HG03521 (cell line): ENCODE results near the gene LNX1.
A peak's percentile ranks its signal among the peaks of the same experiment; 100 is the strongest.

Experiments
- ATAC-seq: cut with Tn5 transposase; IDR thresholded peaks from one replicate; pipeline ENCODE4 v1.9.1; 2021; ENCODE audit warnings: mild to moderate bottlenecking, moderate library complexity; ENCODE audit not compliant: unreplicated experiment

LNX1 gene

DNA sequence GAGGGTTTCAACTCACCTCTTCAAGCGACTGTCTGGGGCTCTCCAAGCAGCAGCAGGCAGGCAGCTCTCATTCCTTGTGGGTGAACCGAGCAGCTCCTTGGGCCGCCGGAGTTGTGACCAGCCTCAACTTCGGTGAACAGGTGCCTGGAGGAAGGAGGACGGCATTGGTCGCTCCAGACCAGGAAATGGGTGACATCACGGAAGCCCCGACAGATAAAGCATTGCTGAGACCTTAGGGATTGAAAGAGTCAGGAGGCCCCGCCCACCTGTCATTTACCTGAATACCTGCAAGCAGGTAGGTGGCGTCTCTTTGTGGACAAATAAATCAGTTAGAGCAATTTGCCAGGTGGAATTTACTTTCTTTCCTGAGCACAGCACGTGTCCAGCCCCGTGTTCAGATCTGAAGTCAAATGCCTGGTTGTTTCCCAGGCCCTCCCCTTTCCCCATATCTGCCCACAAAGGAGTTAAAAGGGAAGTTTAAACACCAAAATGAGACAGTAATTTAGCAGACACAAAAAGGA lies at the start of gene LNX1:
Gene LNX1 (minus strand): TSS at position 115 of the 521 bp plus-strand sequence. CDS start 17,484 bp downstream, outside the sequence.
- no peak for ATAC-seq

DNA sequence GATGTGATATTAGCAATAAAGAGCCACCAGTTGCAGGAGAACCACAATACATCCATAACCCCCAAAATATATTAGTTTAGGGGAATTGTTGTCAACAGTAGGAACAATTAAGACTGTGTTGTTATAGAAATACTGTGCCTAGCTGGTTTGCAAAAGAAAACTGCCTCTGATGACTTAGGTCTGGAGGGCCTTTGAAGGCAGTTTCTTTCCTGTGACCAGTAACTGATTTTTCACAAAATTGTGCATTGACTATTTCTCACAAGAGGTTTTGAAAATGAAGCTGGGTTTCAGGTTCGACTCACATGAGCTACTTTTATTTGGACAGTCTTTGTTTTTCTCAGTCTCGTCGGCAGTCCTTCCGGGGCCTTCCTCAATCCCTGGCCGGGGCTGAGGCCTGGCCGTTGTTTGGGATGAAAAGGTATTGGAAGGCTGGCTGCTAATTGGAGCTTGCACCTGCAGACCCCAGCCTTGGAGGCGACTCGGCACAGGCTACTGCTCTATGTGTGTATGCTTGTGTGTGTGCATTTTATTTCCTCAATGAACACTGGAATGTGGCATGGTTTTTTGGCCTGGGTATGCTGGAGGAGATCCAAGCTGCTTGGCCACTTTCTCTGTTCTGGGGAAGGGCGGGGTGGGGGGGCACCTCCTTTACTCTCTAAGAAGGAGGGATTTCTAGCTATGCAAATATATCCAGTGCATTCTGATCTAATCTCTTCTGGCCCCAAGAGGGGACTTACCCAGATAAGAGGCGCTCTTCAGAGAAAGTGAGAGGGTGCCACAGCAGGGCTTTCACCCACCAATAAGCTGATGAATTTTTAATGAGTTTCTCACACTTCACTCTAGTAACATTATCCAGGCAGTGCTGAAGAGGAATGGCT lies 49.5 kb upstream of the LNX1 start:
- ATAC-seq = peak; percentile 64

DNA sequence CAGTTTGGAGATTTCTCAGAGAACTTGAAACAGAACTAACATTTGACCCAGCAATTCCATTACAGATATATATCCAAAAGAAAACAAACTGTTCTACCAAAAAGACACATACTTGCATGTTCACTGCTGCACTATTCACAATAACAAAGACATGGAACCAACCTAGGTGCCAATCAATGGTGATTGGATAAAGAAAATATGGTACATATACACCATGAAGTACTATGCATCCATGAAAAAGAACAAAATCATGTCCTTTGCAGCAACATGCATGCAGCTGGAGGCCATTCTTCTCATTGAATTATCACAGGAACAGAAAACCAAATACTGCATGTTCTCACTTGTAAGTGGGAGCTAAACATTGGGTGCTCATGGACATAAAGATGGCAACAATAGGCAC lies 47.6 kb upstream of the LNX1 start:
- no peak for ATAC-seq

DNA sequence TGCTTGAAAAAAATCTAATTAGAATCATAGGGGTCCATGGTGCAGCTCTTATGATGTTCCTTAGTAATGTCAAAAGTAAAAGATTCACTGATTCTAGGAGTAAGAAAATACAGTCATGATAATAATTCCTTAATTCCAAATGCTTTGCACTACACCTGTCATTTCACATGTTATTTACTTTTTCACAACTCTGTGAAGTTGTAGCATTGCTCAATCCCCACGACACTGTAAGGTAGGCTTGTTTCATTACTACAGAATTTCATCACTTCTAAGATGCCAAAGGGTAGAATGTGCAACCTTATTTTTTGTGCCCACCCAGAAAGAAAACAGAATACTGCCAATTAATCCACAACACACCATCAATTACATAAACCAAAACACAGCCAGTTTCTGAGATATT lies 46.1 kb upstream of the LNX1 start:
- no peak for ATAC-seq

DNA sequence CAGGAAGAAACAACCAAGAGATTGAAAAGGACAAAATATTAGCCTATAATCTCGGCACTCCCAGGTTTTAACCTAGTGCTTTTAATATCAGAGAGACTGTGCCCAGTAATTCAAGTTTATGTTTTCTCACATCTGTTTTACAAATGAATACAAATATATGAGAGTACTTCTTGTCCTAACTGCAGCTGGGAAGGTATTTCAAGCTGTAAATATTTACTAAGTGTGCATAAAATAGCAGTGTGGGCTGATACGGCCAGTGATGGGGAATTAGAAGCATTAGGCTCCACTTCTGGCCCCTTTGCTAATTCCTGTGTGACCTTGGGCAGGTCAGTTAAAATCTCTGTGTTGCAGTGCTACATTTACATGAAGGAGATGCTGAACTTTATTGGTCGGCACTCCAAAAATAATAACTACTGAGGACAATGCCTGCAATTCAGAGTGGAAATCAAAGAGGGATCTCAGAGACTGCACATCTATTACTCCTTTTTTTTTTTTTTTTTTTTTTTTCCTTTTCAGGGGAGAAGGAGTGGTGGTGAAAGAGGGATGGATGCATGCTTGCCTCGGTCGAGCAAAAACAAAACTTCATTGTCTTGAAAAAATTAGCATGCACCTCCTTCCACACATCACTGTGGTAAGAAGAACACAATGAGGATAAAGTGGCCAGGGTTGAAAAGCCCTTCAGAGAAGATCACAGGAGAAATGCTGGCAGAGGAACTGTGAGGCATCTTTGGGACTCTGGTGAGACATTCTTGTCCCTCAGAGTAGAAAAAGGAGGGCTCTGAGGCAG lies 44.6 kb upstream of the LNX1 start:
- ATAC-seq = no peak

DNA sequence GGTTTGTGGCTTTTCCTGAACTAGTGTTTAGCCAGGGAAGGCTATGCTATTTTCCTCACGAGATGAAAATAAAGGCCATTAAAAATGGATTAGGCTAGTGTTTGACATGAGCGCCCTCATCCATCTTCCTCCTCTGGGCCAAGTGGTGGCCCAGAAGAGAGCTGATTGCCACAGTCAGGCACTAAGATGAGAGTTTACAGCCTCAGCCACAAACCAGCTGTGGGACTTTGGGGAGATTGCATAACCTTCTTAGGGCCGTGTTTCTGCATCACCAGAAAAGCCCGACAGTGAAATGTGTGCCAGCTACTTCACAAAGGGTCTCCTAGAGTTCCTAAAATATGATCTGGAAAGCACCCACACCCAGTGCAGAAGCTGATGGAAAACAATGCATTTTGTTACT lies 42.3 kb upstream of the LNX1 start:
- ATAC-seq = no peak

DNA sequence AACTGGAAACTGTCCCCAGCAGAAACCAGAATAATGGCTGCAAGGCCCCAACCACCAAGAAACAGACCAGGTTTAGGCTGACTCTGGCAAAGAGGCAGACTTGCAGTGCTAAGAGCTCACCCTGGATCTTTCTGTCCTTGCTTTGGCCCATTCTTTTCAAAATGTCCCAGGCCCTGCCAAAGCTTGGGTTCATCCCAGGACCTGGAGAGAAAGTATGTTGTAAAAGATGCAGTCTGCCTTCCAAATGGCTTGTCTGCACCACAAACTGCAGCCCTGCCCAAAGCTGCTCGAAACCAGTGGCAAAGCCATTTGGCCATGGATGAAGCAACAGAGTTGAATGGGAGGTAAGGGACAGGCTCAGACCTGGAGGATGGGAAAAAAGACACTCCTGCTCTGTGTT lies 38.0 kb upstream of the LNX1 start:
- no peak for ATAC-seq

DNA sequence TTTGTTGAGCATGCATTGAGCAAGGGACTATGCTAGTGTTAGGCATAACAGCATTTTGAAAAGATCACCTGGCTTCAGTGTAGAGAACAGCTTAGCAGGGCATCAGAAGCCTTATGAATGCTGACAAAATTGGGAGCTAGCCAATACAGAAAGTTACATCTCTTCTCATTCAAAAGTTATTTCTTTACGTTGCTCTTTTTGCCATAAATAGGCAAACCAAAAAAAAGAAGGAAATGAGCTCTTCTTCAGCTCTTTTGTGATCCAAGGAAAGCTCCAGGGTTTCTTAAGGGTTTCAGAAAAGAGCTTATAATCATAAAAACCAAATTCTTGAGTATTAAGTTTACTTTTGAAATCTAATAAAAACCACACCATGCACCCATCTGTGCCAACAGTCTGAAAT lies 35.2 kb upstream of the LNX1 start:
- ATAC-seq = no peak

DNA sequence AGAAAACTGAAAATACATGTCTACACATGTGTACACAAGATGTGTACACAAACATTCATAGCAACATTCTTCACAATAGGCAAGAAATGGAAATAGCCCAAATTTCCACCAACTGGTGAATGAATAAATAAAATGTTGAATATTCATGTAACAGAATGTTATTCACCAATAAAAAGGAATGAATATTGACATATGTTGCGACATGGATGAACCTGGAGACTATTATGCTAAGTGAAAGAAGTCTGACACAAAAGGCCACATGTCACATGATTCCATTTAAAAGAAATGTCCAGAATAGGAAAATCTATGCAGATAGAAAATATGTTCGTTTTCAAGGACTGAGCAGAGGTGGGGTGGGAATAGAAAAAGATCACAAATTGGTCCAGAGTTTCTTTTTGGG lies 34.6 kb upstream of the LNX1 start:
- ATAC-seq = no peak

DNA sequence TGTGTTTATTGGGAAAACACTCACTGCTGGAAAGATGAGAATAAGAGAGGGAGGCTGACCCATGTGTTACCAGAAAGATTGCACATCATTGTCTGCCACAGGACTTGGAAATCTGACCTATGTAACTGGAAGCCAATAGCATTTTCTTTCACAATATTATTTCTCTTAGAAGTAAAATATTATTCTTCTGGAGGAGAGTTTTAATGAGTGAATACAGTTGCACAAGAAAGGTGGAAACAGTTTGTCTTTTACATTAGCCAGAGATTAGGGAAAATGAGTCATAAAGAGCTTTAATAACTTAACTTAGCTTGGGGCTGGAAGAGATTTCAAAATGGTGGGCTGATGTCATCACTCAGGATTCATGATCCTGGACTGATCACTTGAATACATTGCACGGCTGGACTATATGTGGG lies 31.5 kb upstream of the LNX1 start:
- no peak for ATAC-seq

DNA sequence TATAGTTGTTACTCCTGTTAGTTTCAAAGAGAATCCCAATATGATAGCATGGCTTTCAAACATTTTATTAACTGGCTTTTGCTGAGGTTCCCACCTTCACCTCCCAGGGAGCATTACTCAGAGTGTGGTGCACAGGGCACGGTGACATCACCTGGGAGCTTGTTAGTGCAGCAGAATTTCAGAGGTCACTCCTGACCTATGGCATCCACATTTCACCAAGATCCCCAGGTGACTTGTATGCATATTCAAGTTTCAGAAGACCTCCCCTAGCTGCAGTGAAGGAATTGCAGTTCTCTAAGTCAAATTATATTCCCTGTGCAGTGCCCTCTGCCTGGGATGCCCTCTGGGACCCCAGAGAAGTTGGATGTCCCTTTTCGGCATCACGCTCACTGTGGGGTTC lies 29.7 kb upstream of the LNX1 start:
- no peak for ATAC-seq

DNA sequence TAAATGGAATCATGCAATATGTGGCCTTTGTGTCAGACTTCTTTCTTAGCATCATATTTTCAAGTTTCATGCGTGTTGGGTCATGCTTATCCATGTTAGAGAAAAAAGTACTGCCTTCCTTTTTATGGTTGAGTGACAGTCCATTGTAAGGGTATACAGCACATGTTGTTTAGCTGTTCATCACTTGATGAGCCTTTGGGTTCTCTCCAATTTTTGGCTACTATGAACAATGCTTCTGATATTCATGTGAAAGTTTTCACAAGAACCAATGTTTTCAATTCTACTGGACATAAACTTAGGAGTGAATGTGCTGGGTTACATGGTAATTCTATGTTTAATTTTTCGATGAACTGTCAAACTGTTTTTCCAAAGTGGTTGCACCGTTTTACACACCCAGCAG lies 28.1 kb upstream of the LNX1 start:
- no peak for ATAC-seq

DNA sequence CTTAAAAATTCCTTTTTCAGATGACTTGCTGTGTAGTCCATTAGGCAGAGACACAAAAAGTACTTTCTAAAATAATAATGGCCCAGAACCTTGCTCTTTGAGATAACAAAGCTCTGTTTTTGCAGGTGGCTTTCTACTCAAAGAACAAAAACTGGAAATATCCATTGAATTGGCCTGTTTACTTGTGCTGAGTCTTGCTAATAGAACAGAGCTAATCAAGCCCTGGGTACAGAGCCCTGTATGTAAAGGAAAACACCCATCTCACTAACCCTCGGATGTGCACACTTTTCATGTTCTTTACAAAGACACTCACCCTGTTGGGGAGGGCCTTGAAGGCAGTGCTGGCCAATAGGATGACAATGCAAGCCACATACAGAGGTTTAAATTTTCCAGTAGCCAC lies 27.0 kb upstream of the LNX1 start:
- ATAC-seq = no peak

DNA sequence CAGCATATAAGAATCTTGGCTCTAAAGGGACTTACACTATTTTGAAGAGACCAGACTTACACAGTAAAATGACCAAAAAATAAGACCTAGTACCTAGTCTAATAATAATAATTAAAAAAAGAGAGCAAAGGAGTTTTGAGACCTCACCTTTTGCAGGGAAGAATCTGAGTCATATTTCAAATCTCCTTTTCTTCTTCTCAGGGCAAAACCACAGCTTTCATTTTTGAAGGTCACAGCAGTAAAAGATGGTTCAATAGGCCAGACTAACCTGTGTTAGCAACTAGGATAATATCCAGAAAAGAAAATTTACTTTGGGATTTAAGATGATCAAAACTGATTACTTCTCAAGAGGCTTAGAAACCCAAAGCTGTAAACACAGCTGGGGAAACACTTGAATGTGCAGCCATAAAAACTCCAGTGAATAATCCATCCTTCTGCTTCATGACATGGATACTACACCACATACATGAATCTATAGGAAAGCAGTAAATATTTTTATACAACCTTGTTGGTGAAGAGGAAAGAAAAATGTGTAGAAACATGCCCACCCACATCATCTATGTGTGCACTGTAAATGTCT lies 25.9 kb upstream of the LNX1 start:
- no peak for ATAC-seq

DNA sequence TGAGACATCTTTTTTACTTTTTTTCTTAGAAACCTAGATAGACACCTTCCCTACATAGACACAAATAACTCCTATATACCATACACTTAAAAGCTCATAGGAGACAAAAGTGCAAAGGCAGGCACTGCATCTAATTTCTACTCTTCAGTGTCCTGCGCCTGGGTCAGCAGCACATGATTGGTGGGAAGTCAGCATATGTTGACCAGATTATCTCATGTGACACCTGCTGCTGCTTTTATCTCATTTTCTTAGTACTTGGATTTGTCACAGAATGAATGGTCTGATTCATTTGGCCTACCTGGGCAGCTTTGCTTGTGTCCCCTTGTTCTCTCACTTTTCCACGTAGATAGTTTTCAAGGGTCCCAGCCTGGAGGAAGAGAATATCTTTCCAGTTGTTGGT lies 24.9 kb upstream of the LNX1 start:
- ATAC-seq = no peak

DNA sequence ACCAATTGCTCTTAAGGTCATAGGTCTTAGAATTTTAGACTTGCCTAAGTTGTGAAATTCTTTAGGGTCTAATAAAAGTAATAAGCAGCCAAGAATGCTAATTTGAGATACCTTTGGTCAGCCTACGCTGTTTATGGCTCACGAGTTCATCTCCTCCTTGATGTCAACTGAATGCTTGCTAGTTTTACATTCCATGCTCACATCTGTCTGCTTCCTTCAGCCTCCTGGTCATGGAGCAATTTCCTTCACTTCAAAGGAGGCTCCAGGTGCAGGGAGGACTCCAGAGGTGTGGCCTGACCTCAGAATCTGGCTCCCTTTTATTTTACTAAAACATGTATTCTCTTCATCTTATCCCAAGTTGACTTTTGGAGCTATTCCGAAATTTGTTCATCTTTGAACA lies 23.3 kb upstream of the LNX1 start:
- ATAC-seq = no peak

DNA sequence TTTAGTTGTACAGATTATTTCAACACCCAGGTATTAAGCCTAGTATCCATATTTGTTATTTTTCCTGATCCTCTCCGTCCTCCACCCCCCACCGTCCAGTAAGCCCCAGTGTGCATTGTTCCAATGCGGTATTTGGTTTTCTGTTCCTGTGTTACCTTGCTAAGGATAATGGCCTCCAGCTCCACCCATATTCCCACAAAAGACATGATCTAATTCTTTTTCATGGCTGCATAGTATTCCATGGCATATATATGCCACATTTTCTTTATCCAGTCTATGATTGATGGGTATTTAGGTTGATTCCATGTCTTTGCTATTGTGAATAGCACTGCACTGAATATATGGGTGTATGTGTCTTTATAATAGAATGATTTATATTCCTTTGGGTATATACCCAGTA lies 22.1 kb upstream of the LNX1 start:
- ATAC-seq = no peak

DNA sequence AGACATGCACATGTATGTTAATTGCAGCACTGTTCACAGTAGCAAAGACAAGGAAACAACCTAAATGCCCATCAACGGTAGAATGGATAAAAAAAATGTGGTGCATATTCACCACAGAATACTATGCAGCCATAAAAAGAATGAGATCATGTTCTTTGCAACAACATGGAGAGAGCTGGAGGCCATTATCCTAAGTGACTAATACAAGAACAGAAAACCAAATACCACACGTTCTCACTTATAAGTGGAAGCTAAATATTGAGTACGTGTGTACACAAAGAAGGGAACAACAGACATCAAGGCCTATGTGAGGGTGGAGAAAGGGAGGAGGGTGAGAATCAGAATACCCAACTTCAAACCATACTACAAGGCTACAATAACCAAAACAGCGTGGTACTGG lies 17.4 kb upstream of the LNX1 start:
- no peak for ATAC-seq

DNA sequence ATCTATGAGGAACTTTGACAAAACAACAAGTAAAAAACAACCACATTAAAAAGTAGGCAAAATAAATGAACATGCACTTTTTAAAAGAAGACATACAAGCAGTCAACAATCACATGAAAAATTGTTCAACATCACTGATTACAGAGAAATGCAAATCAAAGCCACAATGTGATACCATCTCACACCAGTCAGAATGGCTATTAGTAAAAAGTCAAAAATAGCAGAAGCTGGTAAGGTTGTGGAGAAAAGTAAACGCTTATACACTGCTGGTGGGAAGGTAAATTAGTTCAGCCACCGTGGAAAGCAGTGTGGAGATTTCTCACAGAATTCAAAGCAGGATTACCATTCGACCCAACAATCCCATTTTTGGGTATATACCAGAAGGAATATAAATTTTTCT lies 17.0 kb upstream of the LNX1 start:
- peak; percentile 43 for ATAC-seq

DNA sequence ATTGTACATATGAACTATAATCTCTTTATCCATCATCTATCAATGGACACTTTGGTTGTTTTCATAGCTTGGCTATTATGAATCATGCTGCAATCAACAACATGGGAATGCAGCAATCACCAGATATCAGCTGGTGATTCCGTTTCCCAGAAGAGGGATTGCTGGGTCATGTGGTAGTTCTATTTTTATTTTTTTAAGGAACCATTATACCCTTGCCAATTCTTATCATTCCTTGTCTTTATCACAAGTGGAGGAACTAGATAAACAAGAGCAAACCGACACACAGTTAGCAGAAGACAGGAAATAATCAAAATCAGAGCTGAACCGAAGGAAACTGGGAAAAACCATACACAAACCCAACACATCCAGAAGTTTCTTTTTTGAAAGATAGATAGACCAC lies 14.5 kb upstream of the LNX1 start:
- no peak for ATAC-seq

DNA sequence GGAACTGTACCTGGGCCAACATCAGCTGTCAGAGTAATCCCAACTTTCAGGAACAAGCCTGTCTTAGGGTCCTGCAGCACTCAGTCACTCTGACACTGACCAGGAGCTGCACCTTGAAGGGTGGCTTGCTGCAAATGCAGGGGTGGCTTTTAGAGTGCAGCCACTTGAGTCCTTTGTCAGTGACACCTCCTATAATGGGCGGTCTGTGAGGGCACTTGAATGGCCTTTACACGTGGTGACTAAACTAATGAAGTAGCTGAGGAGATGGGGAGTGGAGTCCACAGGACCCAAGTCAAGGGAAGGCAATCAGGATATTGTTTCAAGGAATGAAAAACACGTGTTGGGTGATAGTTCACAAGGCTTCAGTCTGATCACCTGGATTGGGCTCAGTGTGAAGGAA lies 11.1 kb upstream of the LNX1 start:
- no peak for ATAC-seq
